ENCODE results near the gene SHE.

- TF ChIP-seq POLR2A (IDR thresholded peaks at IDR 0.05; ENCODE audit: low read length) (no peak), GATA1 (IDR thresholded peaks at IDR 0.05; ENCODE audit: low read depth, low read length) (no peak)
These were observed 71.3 kb downstream of the SHE start for GRCh38 chr1:154430903-154431302.
